BJ (cell line): ENCODE data around the gene CCBE1. TPM values are rescaled to one million over a fixed set of nuclear protein-coding genes. Genes with fewer than 3 reads are reported as not detected.
"Not testable (repeated sequence)": the region's sequence is repeated elsewhere in the genome, so short reads cannot be mapped to it uniquely, and the experiment has no call there.

Experiments
- CTCF ChIA-PET: fragments of 350-600 bp; formaldehyde crosslinking; extraction: SDS; loops from one replicate; lab custom pipeline; 2021; ENCODE audit warnings: antibody characterized with exemption, inconsistent platforms; lab: Yijun Ruan, JAX
- POLR2A ChIA-PET: fragments of 300-600 bp; sonication (Branson Sonifier 250); formaldehyde crosslinking; extraction: SDS; loops from one replicate; lab custom pipeline; 2021; ENCODE audit warnings: antibody characterized with exemption; lab: Charles Lee
- DNase-seq: peaks from one replicate; pipeline ENCODE4 v3.0.0-alpha.2; 2011; ENCODE audit warnings: low read depth
- H3K27me3 ChIP-seq: 2 replicates; pipeline ENCODE4 v1.6.0; 2011; ENCODE audit warnings: low read length; ENCODE audit not compliant: control insufficient read depth, insufficient read depth
- H3K36me3 ChIP-seq: 2 replicates; pipeline ENCODE4 v1.5.1; 2011; ENCODE audit warnings: low read length; ENCODE audit not compliant: control insufficient read depth, insufficient read depth
- H3K4me3 ChIP-seq: 2 replicates; pipeline ENCODE4 v1.5.1; 2011; ENCODE audit warnings: low read depth, mild to moderate bottlenecking, control low read depth, low read length
- CTCF ChIP-seq: IDR thresholded peaks from 2 replicates; pipeline ENCODE4 v1.5.1; 2011; ENCODE audit warnings: low read depth, mild to moderate bottlenecking, control low read depth, inconsistent platforms, low read length, moderate library complexity; ENCODE audit not compliant: insufficient read depth
- polyA plus RNA-seq: library from polyadenylated mRNA; depleted of rRNA; stranded (reverse); fragments of >200 nt; gene quantifications from 2 replicates; pipeline ENCODE4 v1.2.3, GENCODE V29; 2011

Gene CCBE1
- polyA plus RNA-seq, 1 experiment: 51.2 TPM

GRCh38 chr18:59656373-59656887 is 40.8 kb downstream of the CCBE1 start:
- CTCF ChIA-PET: interaction anchor here (1.3 to 1.5 kb wide), 2 partner anchors 41 to 113 kb away, joined by 3 to 5 read pairs; partner anchors contain the start of gene CCBE1
- DNase-seq: no peak
- H3K27me3 ChIP-seq: no peaks in the 10 kb centered on the region
- POLR2A ChIA-PET: no interaction called here
- H3K4me3 ChIP-seq: no peak overlapping the region
- no peak for TF ChIP-seq CTCF
- no peaks in the 10 kb centered on the region for H3K36me3 ChIP-seq

GRCh38 chr18:59655676-59656075 is 41.5 kb downstream of the CCBE1 start:
- no peak for TF ChIP-seq CTCF
- H3K27me3 ChIP-seq: no peaks in the 10 kb centered on the region
- ChIA-PET CTCF (no interaction called here), POLR2A (no interaction called here)
- no peak overlapping the region for H3K4me3 ChIP-seq
- no peaks in the 10 kb centered on the region for H3K36me3 ChIP-seq
- no peak for DNase-seq

- H3K36me3 ChIP-seq: no peaks in the 10 kb centered on the region
- DNase-seq: no peak
- H3K27me3 ChIP-seq: no peaks in the 10 kb centered on the region
- CTCF ChIA-PET: interaction anchor here (1.5 to 4.2 kb wide), 2 partner anchors 19 to 46 kb away, joined by 3 to 24 read pairs; partner anchors contain the start of gene CCBE1
- TF ChIP-seq CTCF: no peak
- H3K4me3 ChIP-seq: no peak overlapping the region
- POLR2A ChIA-PET: no interaction called here
Observed at GRCh38 chr18:59651071-59651470, 46.2 kb downstream of the CCBE1 start.

GRCh38 chr18:59650266-59650820 is 46.9 kb downstream of the CCBE1 start:
- H3K27me3 ChIP-seq: no peaks in the 10 kb centered on the region
- POLR2A ChIA-PET: no interaction called here
- TF ChIP-seq CTCF: no peak
- H3K36me3 ChIP-seq: no peaks in the 10 kb centered on the region
- CTCF ChIA-PET: interaction anchor here (1.0 to 4.2 kb wide), 3 partner anchors 18 to 191 kb away, joined by 3 to 24 read pairs (median 5); partner anchors contain the start of gene CCBE1
- H3K4me3 ChIP-seq: no peak overlapping the region
- no peak for DNase-seq

- ChIA-PET CTCF (interaction anchor here (1.0 to 4.2 kb wide), 3 partner anchors 17 to 191 kb away, joined by 3 to 24 read pairs (median 5); partner anchors contain the start of gene CCBE1), POLR2A (no interaction called here)
- no peak overlapping the region for H3K4me3 ChIP-seq
- DNase-seq: no peak
- no peaks in the 10 kb centered on the region for H3K27me3 ChIP-seq
- TF ChIP-seq CTCF: no peak
- no peaks in the 10 kb centered on the region for H3K36me3 ChIP-seq
Observed at GRCh38 chr18:59649591-59649990, 47.6 kb downstream of the CCBE1 start.

GRCh38 chr18:59648469-59648868 is 48.8 kb downstream of the CCBE1 start:
- DNase-seq, H3K27me3 ChIP-seq, POLR2A ChIA-PET, H3K36me3 ChIP-seq, H3K4me3 ChIP-seq: not testable (repeated sequence)
- CTCF ChIA-PET: interaction anchor here (1.1 to 4.2 kb wide), 4 partner anchors 13 to 132 kb away, joined by 3 to 24 read pairs (median 6); partner anchors contain the start of gene CCBE1
